ENCODE data around the gene PASD1. TPM values are rescaled to one million over a fixed set of nuclear protein-coding genes. Genes with fewer than 3 reads are reported as not detected.
"Not testable (repeated sequence)": the region's sequence is repeated elsewhere in the genome, so short reads cannot be mapped to it uniquely, and the experiment has no call there.

The PASD1 gene
- total RNA-seq, 1 donor from 2014 or later, result not detected

- H3K4me3 Mint-ChIP-seq; H3K27me3 Mint-ChIP-seq; H3K4me1 Mint-ChIP-seq; DNase-seq; intact Hi-C loops (cut with micrococcal nuclease); H3K9me3 Mint-ChIP-seq; H3K36me3 Mint-ChIP-seq (ENCODE audit: low read depth); H3K27ac Mint-ChIP-seq: not testable (repeated sequence)
Measured at GRCh38 chrX:151563003-151563402, 472 bp upstream of the PASD1 start.

DNA sequence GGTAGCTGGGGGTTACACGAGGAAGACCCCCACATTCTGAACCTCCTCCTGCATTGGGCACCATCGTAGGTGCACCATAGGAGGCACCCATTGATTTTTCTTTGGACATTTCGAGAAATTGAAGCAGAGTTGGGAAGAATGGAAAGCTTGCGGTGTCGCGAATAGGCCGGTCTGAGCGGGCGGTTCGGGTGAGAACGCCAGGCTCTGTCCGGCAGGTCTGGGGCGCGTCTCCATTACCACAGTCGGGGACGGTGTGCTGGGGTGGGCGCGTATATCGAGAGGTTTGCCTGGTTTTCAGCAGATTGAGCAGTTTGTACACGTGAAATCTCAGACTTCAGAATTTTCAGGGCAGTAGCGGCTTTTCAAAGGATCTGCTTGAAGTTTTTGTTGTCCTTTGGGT is 560 bp downstream of the PASD1 start:
- intact Hi-C loops (cut with micrococcal nuclease), result no loop called here
- H3K9me3 Mint-ChIP-seq, result no peaks in the 10 kb centered on the region
- no peak overlapping the region for H3K27ac Mint-ChIP-seq
- H3K4me1 Mint-ChIP-seq, result no peaks in the 10 kb centered on the region
- no peak for DNase-seq
- no peaks in the 10 kb centered on the region for H3K36me3 Mint-ChIP-seq (ENCODE audit: low read depth)
- H3K27me3 Mint-ChIP-seq, result no peaks in the 10 kb centered on the region
- H3K4me3 Mint-ChIP-seq, result no peak overlapping the region

GRCh38 chrX:151566872-151567271 is 3.4 kb downstream of the PASD1 start:
- H3K27me3 Mint-ChIP-seq; DNase-seq; H3K9me3 Mint-ChIP-seq; H3K36me3 Mint-ChIP-seq (ENCODE audit: low read depth); H3K27ac Mint-ChIP-seq; H3K4me1 Mint-ChIP-seq; intact Hi-C loops (cut with micrococcal nuclease); H3K4me3 Mint-ChIP-seq: not testable (repeated sequence)

DNA sequence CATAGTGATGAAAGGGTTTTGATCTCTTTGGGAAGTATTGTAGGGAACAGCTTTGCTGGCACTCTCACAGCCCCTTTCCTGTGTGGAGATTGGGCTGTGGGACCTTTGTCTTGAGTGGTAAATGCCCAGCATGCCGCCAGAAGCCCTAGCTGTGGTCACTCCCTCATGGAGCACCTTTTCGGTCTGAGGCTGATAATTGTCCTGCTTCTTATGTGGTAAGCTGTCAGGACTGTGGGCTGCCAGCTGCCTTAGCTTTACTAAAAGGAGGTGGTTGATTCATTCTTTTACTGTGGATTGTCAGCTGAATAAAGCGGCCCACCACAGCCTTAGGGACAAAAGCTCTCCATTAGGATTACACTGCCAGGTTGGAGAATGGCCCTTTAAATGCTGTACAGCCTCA is 7.1 kb downstream of the PASD1 start:
- Mint-ChIP-seq H3K36me3 (ENCODE audit: low read depth) (no peaks in the 10 kb centered on the region), H3K9me3 (no peaks in the 10 kb centered on the region), H3K27me3 (peaks cover 2% of the 10 kb centered on the region), H3K27ac (no peak overlapping the region), H3K4me1 (no peaks in the 10 kb centered on the region), H3K4me3 (no peak overlapping the region)
- no peak for DNase-seq
- intact Hi-C loops (cut with micrococcal nuclease), result no loop called here

DNA sequence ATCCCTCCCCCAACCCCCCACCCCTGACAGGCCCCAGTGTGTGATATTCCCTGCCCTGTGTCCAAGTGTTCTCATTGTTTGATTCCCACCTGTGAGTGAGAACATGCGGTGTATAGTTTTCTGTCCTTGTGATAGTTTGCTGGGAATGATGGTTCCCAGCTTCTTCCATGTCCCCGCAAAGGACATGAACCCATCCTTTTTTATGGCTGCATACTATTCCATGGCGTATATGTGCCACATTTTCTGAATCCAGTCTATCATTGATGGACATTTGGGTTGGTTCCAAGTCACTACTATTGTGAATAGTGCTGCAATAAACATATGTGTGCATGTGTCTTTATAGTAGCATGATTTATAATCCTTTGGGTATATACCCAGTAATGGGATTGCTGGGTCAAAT is 29.9 kb downstream of the PASD1 start:
- DNase-seq; H3K27me3 Mint-ChIP-seq; intact Hi-C loops (cut with micrococcal nuclease): not testable (repeated sequence)

DNA sequence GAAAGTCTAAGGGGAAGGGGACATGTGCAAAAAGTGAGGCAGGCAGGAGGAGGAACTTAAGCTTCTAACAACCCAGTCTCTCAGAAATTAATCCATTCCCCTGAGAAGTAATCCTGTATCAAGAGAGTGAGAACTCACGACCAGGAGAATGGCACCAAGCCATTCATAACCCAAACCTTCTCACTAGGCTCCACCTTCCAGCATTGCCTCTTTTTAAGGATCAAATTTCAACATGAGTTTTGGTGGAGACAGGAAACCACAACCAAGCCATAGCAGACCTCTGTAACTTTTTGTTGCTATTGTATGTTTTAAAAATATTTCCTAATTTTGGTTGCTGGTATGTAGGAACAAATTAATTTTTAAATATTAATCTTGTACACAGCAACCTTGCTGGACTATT is 32.8 kb downstream of the PASD1 start:
- no peak overlapping the region for H3K27ac Mint-ChIP-seq
- intact Hi-C loops (cut with micrococcal nuclease), result no loop called here
- no peak overlapping the region for H3K4me3 Mint-ChIP-seq
- no peak for DNase-seq
- H3K4me1 Mint-ChIP-seq, result no peaks in the 10 kb centered on the region
- no peaks in the 10 kb centered on the region for H3K27me3 Mint-ChIP-seq
- H3K36me3 Mint-ChIP-seq (ENCODE audit: low read depth), result no peaks in the 10 kb centered on the region
- H3K9me3 Mint-ChIP-seq, result no peaks in the 10 kb centered on the region

More for the DNA sequence above, 29.9 kb downstream of the PASD1 start:
- H3K4me1 Mint-ChIP-seq; H3K27ac Mint-ChIP-seq; H3K36me3 Mint-ChIP-seq (ENCODE audit: low read depth); H3K4me3 Mint-ChIP-seq; H3K9me3 Mint-ChIP-seq: not testable (repeated sequence)

DNA sequence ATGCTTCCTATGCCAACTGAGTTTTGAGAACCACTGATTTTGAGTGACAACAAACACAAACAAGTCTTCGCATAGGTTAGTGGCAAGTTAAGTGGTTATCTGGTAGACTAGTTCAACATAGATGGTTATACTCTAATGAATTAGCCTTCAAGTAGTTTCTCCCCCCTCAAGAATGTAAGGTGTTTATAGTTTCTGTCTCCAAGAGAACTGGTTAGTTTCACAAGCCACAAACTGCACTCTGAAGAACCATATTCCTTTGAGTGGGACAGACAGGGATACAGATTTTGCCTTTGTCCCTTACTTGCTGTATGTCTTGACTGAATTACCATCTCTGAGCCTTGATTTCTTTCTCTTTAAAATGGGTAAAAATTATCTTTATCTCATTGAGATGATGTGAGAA is 41.5 kb downstream of the PASD1 start:
- Mint-ChIP-seq H3K27ac (no peak overlapping the region), H3K4me1 (no peaks in the 10 kb centered on the region), H3K36me3 (ENCODE audit: low read depth) (no peaks in the 10 kb centered on the region), H3K27me3 (no peaks in the 10 kb centered on the region), H3K4me3 (no peak overlapping the region), H3K9me3 (no peaks in the 10 kb centered on the region)
- no peak for DNase-seq
- intact Hi-C loops (cut with micrococcal nuclease), result no loop called here

DNA sequence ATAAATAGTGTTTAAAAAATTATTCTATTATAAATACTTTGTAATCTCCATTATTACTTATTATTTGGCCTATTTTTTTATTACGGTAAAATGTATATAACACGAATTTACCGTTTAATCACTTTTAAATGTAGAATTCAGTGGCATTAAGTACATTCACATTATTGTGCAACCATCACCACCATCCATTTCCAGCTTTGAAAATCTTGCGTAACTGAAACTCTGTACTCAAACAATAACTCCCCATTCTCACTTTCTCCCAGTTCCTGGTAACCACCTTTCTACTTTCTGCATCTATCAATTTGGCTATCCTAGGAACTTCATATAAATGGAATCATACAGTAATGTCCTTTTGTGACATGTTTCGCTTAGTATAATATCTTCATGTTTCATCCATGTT is 45.7 kb downstream of the PASD1 start:
- Mint-ChIP-seq H3K9me3 (no peaks in the 10 kb centered on the region), H3K27me3 (no peaks in the 10 kb centered on the region), H3K36me3 (ENCODE audit: low read depth) (no peaks in the 10 kb centered on the region), H3K4me1 (no peaks in the 10 kb centered on the region), H3K4me3 (no peak overlapping the region), H3K27ac (no peak overlapping the region)
- intact Hi-C loops (cut with micrococcal nuclease), result no loop called here
- DNase-seq, result no peak

- no peaks in the 10 kb centered on the region for H3K36me3 Mint-ChIP-seq (ENCODE audit: low read depth)
- H3K4me1 Mint-ChIP-seq, result no peaks in the 10 kb centered on the region
- no peak overlapping the region for H3K4me3 Mint-ChIP-seq
Measured at GRCh38 chrX:151621422-151621821, 57.9 kb downstream of the PASD1 start.

DNA sequence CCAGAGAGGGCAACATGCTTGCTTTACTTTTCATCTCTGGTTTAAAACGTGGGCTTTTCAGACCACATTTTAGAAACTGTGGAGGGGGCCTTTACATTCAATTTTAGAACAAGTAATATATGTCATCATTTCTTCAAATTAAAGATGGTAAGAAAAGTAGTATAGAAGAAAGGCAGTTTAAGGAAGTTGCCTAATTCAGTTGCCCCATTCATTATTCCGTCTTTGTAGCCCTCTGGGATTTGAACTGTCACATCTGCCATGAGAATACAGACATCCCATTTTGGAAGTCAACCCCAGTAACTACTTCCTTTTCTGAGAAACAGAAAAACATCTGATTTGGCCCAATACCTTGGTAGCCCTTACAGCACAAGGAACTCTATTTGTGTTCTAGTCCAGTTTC is 61.2 kb downstream of the PASD1 start:
- no peak overlapping the region for H3K27ac Mint-ChIP-seq
- peaks cover 4% of the 10 kb centered on the region for H3K27me3 Mint-ChIP-seq
- DNase-seq, result no peak
- H3K9me3 Mint-ChIP-seq, result no peaks in the 10 kb centered on the region
- intact Hi-C loops (cut with micrococcal nuclease), result no loop called here
- H3K36me3 Mint-ChIP-seq (ENCODE audit: low read depth), result no peaks in the 10 kb centered on the region
- no peaks in the 10 kb centered on the region for H3K4me1 Mint-ChIP-seq
- no peak overlapping the region for H3K4me3 Mint-ChIP-seq

More at GRCh38 chrX:151621422-151621821, 57.9 kb downstream of the PASD1 start:
- H3K27ac Mint-ChIP-seq, result no peak overlapping the region
- H3K27me3 Mint-ChIP-seq, result peaks cover 4% of the 10 kb centered on the region
- H3K9me3 Mint-ChIP-seq, result no peaks in the 10 kb centered on the region
- DNase-seq, result no peak
- intact Hi-C loops (cut with micrococcal nuclease), result no loop called here

- Mint-ChIP-seq H3K9me3 (no peaks in the 10 kb centered on the region), H3K27ac (no peak overlapping the region), H3K36me3 (ENCODE audit: low read depth) (no peaks in the 10 kb centered on the region), H3K4me3 (no peak overlapping the region), H3K27me3 (no peaks in the 10 kb centered on the region), H3K4me1 (no peaks in the 10 kb centered on the region)
- DNase-seq, result no peak
- intact Hi-C loops (cut with micrococcal nuclease), result no loop called here
Measured at GRCh38 chrX:151631822-151632221, 68.3 kb downstream of the PASD1 start.

DNA sequence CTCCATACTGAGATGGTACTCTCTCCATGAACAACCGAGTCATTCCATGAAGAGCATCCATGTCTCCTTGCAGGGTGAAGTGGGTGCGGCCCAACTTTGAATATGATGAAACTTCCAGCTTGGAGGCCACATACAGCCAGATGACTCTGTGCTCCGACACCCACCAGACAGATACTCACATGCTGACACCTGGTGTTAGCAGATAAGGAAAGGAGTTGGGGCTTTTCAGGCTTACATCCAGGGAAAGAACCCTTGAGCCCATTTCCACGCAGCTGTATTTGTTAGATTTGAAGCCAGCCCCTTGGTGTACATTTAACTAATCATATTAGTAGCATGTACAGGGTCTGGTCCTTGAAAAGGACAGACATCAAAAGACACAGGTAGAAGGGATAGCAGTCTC is 69.7 kb downstream of the PASD1 start:
- DNase-seq, result no peak
- H3K27me3 Mint-ChIP-seq, result no peaks in the 10 kb centered on the region
- H3K4me1 Mint-ChIP-seq, result no peaks in the 10 kb centered on the region
- intact Hi-C loops (cut with micrococcal nuclease), result no loop called here
- H3K36me3 Mint-ChIP-seq (ENCODE audit: low read depth), result no peaks in the 10 kb centered on the region
- no peak overlapping the region for H3K27ac Mint-ChIP-seq
- no peak overlapping the region for H3K4me3 Mint-ChIP-seq
- no peaks in the 10 kb centered on the region for H3K9me3 Mint-ChIP-seq

DNA sequence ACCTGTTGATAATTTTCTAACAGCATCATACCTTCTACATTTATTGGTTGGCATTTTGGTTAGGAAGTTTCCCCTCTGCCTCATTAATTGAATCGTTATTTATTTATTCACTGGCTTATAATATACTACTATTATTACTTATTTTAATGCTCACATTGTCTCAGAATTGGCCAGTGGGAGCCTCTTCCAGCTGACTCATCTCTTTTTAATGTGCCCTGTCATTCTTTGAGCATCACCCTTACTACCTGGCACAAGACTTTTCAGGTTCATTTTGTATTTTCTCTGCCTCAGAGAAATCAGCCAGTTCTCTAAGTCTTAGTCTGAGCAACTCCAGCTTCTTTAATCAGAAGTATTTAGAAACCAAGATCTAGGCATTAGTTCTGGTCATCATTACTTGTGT is 71.5 kb downstream of the PASD1 start:
- intact Hi-C loops (cut with micrococcal nuclease), result no loop called here
- H3K36me3 Mint-ChIP-seq (ENCODE audit: low read depth), result no peaks in the 10 kb centered on the region
- no peak overlapping the region for H3K4me3 Mint-ChIP-seq
- H3K4me1 Mint-ChIP-seq, result no peaks in the 10 kb centered on the region
- H3K27me3 Mint-ChIP-seq, result no peaks in the 10 kb centered on the region
- DNase-seq, result no peak
- H3K27ac Mint-ChIP-seq, result no peak overlapping the region
- H3K9me3 Mint-ChIP-seq, result no peaks in the 10 kb centered on the region

GRCh38 chrX:151641564-151641963 is 78.1 kb downstream of the PASD1 start:
- H3K36me3 Mint-ChIP-seq (ENCODE audit: low read depth), result no peaks in the 10 kb centered on the region
- DNase-seq, result no peak
- H3K27ac Mint-ChIP-seq, result no peak overlapping the region
- H3K27me3 Mint-ChIP-seq, result no peaks in the 10 kb centered on the region
- intact Hi-C loops (cut with micrococcal nuclease), result no loop called here
- H3K4me1 Mint-ChIP-seq, result no peaks in the 10 kb centered on the region
- H3K9me3 Mint-ChIP-seq, result no peaks in the 10 kb centered on the region
- H3K4me3 Mint-ChIP-seq, result no peak overlapping the region

DNA sequence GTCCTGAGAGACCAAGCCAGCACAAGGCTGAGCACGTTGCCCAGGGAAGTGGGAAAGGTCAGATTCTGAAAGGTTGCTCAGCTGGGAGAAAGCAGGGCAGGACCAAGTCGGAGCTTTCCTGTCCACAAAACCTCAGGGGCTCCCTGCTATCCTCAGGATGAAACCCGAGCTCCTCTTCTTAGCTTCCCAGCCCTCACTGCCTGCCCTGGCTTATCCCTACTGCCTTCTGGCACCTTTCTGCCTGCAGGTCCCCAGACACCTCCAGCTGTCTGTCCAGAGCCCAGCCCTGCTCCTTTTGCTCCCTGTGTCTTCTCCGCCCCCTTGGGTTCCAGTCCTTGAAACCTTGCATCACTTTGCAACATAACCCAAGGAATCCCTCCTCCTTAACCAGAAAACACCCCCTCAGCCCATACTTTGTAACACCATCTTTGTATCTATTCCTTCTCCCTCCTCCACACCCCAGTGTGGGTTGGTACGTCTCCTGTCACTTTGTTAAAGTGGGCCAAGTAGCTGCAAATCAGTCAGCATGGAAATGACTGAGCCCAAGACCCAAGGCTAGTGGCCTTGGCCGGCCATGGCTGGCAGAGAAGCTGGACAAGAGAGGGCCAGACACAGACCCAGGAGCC is 111.8 kb downstream of the PASD1 start:
- Mint-ChIP-seq H3K4me1 (no peaks in the 10 kb centered on the region), H3K27ac (no peak overlapping the region), H3K27me3 (no peaks in the 10 kb centered on the region), H3K4me3 (no peak overlapping the region), H3K9me3 (no peaks in the 10 kb centered on the region), H3K36me3 (ENCODE audit: low read depth) (no peaks in the 10 kb centered on the region)
- intact Hi-C loops (cut with micrococcal nuclease), result no loop called here
- DNase-seq, result no peak

All from activated CD4-positive, alpha-beta T cell treated with anti-CD3 and anti-CD28 coated beads, Interleukin-2, amount 10 ng/mL, durations not matched to agents 24 days and 14 days (primary cell).